IPS-15b (cell line): Measurements from ENCODE around the gene CTDSP2.

Experiments
- H3K27me3 ChIP-seq: one replicate; pipeline ENCODE4 v1.6.1; 2013; ENCODE audit warnings: low read length; ENCODE audit not compliant: control insufficient read depth, insufficient read depth
- H3K36me3 ChIP-seq: one replicate; pipeline ENCODE4 v1.6.1; 2013; ENCODE audit warnings: low read length; ENCODE audit not compliant: control insufficient read depth, insufficient read depth
- H3K4me1 ChIP-seq: one replicate; pipeline ENCODE4 v1.6.1; 2013; ENCODE audit warnings: mild to moderate bottlenecking, low read length; ENCODE audit not compliant: control insufficient read depth, insufficient read depth
- H3K4me3 ChIP-seq: one replicate; pipeline ENCODE4 v1.5.1; 2013; ENCODE audit warnings: low read depth, low read length
- H3K9ac ChIP-seq: one replicate; pipeline ENCODE4 v1.6.1; 2013; ENCODE audit warnings: low read depth, mild to moderate bottlenecking, low read length
- H3K9me3 ChIP-seq: one replicate; pipeline ENCODE4 v1.6.1; 2013; ENCODE audit warnings: mild to moderate bottlenecking, low read length; ENCODE audit not compliant: control insufficient read depth, insufficient read depth

The CTDSP2 gene, protein sequence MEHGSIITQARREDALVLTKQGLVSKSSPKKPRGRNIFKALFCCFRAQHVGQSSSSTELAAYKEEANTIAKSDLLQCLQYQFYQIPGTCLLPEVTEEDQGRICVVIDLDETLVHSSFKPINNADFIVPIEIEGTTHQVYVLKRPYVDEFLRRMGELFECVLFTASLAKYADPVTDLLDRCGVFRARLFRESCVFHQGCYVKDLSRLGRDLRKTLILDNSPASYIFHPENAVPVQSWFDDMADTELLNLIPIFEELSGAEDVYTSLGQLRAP

GRCh38 chr12:57846577-57847319, at the start of gene CTDSP2:
CTDSP2 (minus strand) TSS chr12:57846729; CDS start chr12:57846435, 294 bp downstream.
- Histone ChIP-seq H3K9me3 (no peaks in the 10 kb centered on the region), H3K4me1 (peaks cover 27% of the 10 kb centered on the region), H3K4me3 (peak within 1 kb of the TSS; percentile 67), H3K9ac (peak within 1 kb of the TSS; percentile 91), H3K36me3 (no peaks in the 10 kb centered on the region), H3K27me3 (peaks cover 27% of the 10 kb centered on the region)

GRCh38 chr12:57896115-57896433, 49.5 kb upstream of the CTDSP2 start:
- Histone ChIP-seq H3K9ac (no peak overlapping the region), H3K36me3 (no peaks in the 10 kb centered on the region), H3K27me3 (peaks cover 14% of the 10 kb centered on the region), H3K4me1 (peaks cover 21% of the 10 kb centered on the region), H3K9me3 (no peaks in the 10 kb centered on the region), H3K4me3 (peak overlapping the region; percentile 54)

DNA sequence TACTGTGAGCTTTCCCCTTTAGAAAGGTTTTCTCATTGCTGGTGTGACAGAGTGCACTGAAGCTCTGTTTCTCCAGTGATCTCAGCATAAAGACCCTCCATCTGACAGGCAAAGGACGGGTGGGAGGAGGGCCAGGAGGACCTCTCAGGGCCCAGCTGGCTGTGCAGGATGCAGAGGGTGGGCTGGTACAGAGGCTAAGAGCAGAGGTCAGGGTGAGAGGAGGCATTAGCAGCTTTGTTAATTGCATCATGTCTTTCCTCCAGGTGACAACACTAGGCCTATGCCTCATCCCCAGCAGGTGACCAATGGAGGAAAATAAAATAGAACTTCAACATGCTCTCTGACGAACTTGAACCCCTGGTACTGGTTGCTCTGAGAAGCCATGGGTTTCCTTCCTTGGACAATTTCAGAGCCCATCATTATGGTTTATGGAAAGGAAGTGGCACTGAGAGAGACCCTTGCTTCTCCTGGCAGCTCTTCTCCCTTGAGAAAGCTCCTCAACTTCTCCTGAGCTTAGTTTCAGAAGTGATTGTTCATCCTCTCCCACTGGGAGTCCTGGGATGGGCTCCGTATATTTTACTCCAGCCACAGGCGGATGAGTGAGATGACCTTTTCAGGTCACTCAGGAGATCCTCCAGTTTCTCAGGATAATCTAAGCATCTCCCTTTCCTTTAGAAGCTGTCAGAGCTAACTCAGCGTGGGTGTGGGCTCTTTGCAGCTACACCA, 49.0 kb upstream of the CTDSP2 start:
- H3K4me3 ChIP-seq: peak overlapping the region; percentile 54
- H3K36me3 ChIP-seq: no peaks in the 10 kb centered on the region
- H3K9me3 ChIP-seq: no peaks in the 10 kb centered on the region
- peaks cover 14% of the 10 kb centered on the region for H3K27me3 ChIP-seq
- H3K4me1 ChIP-seq: peaks cover 21% of the 10 kb centered on the region
- no peak overlapping the region for H3K9ac ChIP-seq

DNA sequence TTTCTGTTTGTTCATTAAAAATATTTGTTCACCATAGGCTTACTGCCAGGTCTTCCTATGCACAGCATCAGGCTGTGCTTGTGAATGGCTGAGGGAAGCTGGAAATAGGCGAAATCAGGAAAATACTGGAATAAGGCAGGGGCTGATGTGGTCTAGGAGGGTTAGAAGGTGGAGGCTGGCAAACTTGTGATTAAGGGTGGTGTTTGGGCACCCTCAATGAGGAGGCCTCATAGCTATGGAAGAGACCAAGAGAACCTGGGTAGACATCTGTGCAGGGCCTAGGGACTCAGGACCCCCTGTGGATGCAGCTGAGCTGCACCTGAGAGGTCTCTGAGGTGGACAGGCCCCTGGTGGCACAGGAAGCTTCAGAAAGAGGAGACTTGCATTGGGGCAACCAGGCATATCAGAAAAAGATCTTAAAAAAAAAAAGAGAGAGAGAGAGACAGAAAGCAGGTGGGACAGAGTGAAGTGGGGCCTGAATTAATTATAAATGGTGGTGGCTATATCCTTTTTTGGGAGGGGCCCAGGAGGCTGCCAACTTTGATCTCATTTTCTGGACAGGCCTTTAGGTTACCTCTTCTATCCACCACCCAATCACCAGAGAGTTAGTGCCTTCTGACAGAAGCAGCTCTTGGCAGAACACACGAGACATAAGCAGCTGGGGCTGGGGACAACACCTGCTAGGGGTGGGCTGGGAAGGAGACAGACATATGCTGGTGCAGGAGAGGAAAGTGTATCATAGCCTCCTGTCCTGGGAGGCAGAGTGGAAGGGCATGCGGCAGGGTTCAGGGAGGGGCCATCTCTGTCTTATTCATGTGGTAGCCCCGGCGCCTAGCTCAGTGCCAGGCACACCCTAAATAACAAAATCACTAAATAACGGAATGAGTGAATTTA, 48.1 kb upstream of the CTDSP2 start:
- no peaks in the 10 kb centered on the region for H3K9me3 ChIP-seq
- no peak overlapping the region for H3K9ac ChIP-seq
- peaks cover 23% of the 10 kb centered on the region for H3K4me1 ChIP-seq
- H3K4me3 ChIP-seq: no peak overlapping the region
- peaks cover 14% of the 10 kb centered on the region for H3K27me3 ChIP-seq
- H3K36me3 ChIP-seq: no peaks in the 10 kb centered on the region

GRCh38 chr12:57893431-57894353, 47.2 kb upstream of the CTDSP2 start:
- H3K36me3 ChIP-seq: no peaks in the 10 kb centered on the region
- H3K4me1 ChIP-seq: peaks cover 32% of the 10 kb centered on the region
- H3K4me3 ChIP-seq: peak overlapping the region; percentile 21
- H3K9ac ChIP-seq: peak overlapping the region; percentile 16
- no peaks in the 10 kb centered on the region for H3K9me3 ChIP-seq
- H3K27me3 ChIP-seq: peaks cover 14% of the 10 kb centered on the region

DNA sequence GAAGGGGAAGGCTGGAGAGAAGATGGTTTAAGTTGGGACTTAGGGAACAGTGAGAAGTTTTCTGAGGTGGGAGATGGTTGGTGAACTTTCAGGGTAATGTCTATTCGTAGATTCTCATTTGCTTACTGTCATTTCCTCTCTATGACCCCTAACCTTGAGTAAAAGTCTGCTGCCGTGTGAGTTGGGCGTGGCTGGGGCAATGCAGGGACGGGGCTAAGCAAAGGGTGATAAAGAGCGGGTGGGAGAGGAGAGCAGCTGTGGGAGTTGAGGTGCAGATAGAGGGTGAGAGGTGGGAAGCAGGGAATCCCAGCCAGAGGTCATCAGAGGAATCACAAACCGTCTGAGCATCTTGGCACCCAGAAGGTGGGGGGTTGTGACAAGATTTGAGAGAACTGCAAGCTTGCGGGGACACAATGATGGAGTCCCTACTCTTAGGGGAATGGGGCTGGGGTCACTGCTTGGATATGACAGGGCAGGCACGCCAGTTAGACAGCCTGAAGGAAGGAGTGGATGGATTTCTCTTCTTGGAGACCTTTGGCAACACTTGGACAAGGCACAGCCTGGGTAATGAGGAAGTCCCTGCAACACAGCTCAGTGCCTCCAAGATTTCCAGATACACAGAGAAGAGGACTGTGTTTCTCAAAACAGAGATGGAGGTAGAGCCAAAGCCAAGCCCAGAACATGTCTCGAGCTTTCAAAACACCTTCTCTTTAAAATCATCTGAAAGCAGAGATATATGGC, 45.9 kb upstream of the CTDSP2 start:
- Histone ChIP-seq H3K9ac (no peak overlapping the region), H3K4me1 (peaks cover 37% of the 10 kb centered on the region), H3K27me3 (peaks cover 5% of the 10 kb centered on the region), H3K9me3 (no peaks in the 10 kb centered on the region), H3K4me3 (no peak overlapping the region), H3K36me3 (no peaks in the 10 kb centered on the region)

- no peak overlapping the region for H3K9ac ChIP-seq
- no peaks in the 10 kb centered on the region for H3K36me3 ChIP-seq
- H3K9me3 ChIP-seq: no peaks in the 10 kb centered on the region
- peaks cover 32% of the 10 kb centered on the region for H3K4me1 ChIP-seq
- no peak overlapping the region for H3K4me3 ChIP-seq
- peaks cover 6% of the 10 kb centered on the region for H3K27me3 ChIP-seq
Measured at GRCh38 chr12:57891542-57892228, 45.2 kb upstream of the CTDSP2 start.

DNA sequence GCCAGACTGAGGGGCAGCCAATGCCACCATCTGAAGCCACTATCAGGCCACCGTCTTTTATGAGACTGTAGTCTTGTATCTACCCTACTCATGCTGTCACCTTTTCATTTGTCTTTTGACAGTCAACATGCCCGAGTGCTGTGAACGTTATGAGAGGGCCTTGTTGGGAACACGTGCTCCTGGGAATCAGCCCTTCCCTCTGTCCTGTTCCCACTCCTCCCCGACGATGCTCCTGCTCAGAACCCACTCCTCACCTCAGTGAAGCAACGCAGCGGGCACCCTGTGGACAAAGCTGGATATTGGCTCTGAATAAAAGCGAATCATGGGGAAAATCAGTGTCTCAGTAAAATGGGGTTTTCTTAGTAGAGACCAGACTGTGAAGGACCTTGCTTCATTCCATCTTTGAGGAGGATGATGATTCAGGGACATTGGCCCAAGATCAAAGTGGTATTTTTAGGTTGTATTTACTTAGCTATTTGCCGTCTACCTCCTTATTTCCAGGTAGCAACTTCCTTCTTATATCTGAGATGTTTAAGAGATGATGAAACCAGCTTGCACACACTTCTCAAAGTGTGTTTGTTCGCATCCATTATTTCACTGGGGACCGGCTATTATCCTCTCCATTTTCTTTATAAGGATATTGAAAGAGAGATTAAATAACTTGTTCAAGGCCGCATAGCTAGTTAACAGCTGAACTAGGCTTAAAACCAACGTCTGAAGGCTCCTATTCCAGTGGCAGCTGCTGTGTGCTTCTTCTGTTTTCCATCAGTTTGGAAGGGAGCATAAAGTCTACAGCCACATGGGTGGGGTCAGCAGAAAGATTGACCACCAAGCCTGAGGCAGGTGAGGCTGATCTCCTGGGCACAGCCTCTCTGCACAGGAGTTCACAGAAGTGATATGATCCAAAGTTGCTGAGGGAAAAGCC, 43.9 kb upstream of the CTDSP2 start:
- Histone ChIP-seq H3K36me3 (no peaks in the 10 kb centered on the region), H3K9me3 (no peaks in the 10 kb centered on the region), H3K4me1 (peaks cover 25% of the 10 kb centered on the region), H3K27me3 (peaks cover 2% of the 10 kb centered on the region), H3K9ac (no peak overlapping the region), H3K4me3 (no peak overlapping the region)

- Histone ChIP-seq H3K4me1 (peaks cover 25% of the 10 kb centered on the region), H3K9ac (no peak overlapping the region), H3K9me3 (no peaks in the 10 kb centered on the region), H3K36me3 (no peaks in the 10 kb centered on the region), H3K27me3 (peaks cover 2% of the 10 kb centered on the region), H3K4me3 (no peak overlapping the region)
Measured at GRCh38 chr12:57889500-57889989, 43.0 kb upstream of the CTDSP2 start.
